DOHH2 (cell line): ENCODE measurements around the gene GRID2.

Experiments used
- H3F3A ChIP-seq: fragments of 200-600 bp; sonication (generic), shearing (Covaris generic); 2 replicates; pipeline ENCODE4 v1.6.0; 2016; ENCODE audit warnings: antibody characterized with exemption, mild to moderate bottlenecking; ENCODE audit not compliant: control insufficient read depth, insufficient read depth
- H3K27ac ChIP-seq: fragments of 200-600 bp; sonication (generic); 2 replicates; pipeline ENCODE4 v1.5.1; 2014; ENCODE audit warnings: low read depth, mild to moderate bottlenecking, low read length, moderate library complexity
- H3K27me3 ChIP-seq: fragments of 200-600 bp; sonication (generic); 2 replicates; pipeline ENCODE4 v1.6.1; 2014; ENCODE audit warnings: mild to moderate bottlenecking, low read length, mixed read lengths; ENCODE audit not compliant: control insufficient read depth
- H3K36me3 ChIP-seq: fragments of 200-600 bp; sonication (generic); 2 replicates; pipeline ENCODE4 v1.6.1; 2014; ENCODE audit warnings: mild to moderate bottlenecking, low read length, moderate library complexity, mixed read lengths; ENCODE audit not compliant: control insufficient read depth
- H3K4me1 ChIP-seq: fragments of 200-600 bp; sonication (generic); 2 replicates; pipeline ENCODE4 v1.6.1; 2014; ENCODE audit warnings: mild to moderate bottlenecking, low read length, mixed read lengths; ENCODE audit not compliant: control insufficient read depth
- H3K4me2 ChIP-seq: fragments of 200-600 bp; sonication (generic); 2 replicates; pipeline ENCODE4 v1.6.0; 2014; ENCODE audit warnings: mild to moderate bottlenecking, low read length, moderate library complexity
- H3K4me3 ChIP-seq: fragments of 200-600 bp; sonication (generic); 2 replicates; pipeline ENCODE4 v1.5.1; 2014; ENCODE audit warnings: mild to moderate bottlenecking, low read length, mixed read lengths
- H3K79me2 ChIP-seq: fragments of 200-600 bp; sonication (generic); 2 replicates; pipeline ENCODE4 v1.6.1; 2014; ENCODE audit warnings: mild to moderate bottlenecking, low read length, mixed read lengths; ENCODE audit not compliant: control insufficient read depth
- H3K9me2 ChIP-seq: fragments of 200-600 bp; sonication (generic); replicated peaks from 2 replicates; pipeline ENCODE4 v1.6.1; 2014; ENCODE audit warnings: mild to moderate bottlenecking, low read length, mixed read lengths; ENCODE audit not compliant: control insufficient read depth
- H3K9me3 ChIP-seq: fragments of 200-600 bp; sonication (generic); 2 replicates; pipeline ENCODE4 v1.6.1; 2014; ENCODE audit warnings: antibody characterized with exemption, low read length, mixed read lengths; ENCODE audit not compliant: control insufficient read depth, insufficient read depth
- H4K20me1 ChIP-seq: fragments of 200-600 bp; sonication (generic); 2 replicates; pipeline ENCODE4 v1.6.0; 2014; ENCODE audit warnings: low read depth, mild to moderate bottlenecking, antibody characterized with exemption, low read length, moderate library complexity; ENCODE audit not compliant: control insufficient read depth, insufficient read depth
- CTCF ChIP-seq: fragments of 200-600 bp; sonication (generic); IDR thresholded peaks from one replicate; pipeline ENCODE4 v1.5.1; 2014; ENCODE audit warnings: antibody characterized with exemption, mild to moderate bottlenecking, low read depth, low read length; ENCODE audit not compliant: poor library complexity, severe bottlenecking
- EZH2phosphoT487 ChIP-seq: fragments of 200-600 bp; sonication (generic); IDR thresholded peaks from 2 replicates; pipeline ENCODE4 v1.6.1; 2017; ENCODE audit warnings: borderline replicate concordance, mild to moderate bottlenecking, antibody characterized with exemption, low read length, moderate library complexity, mixed read lengths

GRID2 gene

DNA sequence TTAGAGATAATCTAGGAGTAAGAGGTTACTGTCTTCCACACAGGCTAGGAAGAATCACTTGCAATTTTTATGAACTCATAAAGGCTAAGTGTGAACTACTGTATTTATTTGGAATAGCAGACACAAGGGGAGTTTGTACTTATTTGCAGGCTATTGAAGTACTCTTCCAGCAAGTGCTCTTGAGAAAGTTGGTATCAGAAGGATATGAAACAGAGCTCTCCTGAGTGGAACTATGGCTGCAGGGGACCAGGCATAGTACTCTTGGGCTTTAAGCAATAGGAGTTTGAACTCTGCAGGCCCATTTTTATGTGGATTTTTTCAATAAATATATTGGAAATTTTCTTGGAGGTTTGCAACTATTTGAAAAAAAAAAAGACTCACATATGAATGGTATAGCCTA lies 768.5 kb downstream of the GRID2 start:
- Histone ChIP-seq H3K36me3 (no peaks in the 10 kb centered on the region), H3K9me2 (no peaks in the 10 kb centered on the region), H3F3A (no peaks in the 10 kb centered on the region), H3K9me3 (no peaks in the 10 kb centered on the region), H3K4me3 (no peak overlapping the region), H3K27ac (no peak overlapping the region), H3K4me2 (no peak overlapping the region), H4K20me1 (no peaks in the 10 kb centered on the region), H3K27me3 (no peaks in the 10 kb centered on the region), H3K4me1 (no peaks in the 10 kb centered on the region), H3K79me2 (no peaks in the 10 kb centered on the region)
- TF ChIP-seq CTCF: no peak
- no peak for TF ChIP-seq EZH2phosphoT487

DNA sequence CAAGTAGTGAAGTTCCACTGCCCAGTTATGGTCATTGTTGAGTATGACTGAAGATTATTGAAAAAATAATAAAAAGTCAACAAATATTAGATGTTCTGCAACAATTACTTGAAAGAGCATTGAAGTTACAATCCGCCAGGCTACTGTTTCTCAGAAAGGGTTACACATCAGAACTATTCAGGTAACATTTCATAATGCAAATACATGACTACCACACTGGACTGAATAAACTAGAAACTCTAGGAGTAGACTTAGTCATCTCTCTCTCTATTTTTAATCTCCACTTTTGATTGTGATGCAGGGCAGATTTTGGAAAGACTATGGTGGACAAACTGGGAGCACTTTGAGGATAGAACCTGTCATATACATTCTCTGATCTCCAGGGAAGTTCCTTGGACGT lies 776.5 kb downstream of the GRID2 start:
- Histone ChIP-seq H3F3A (no peaks in the 10 kb centered on the region), H3K4me1 (no peaks in the 10 kb centered on the region), H3K9me2 (no peaks in the 10 kb centered on the region; the same call in 1 of the 2 replicates), H3K36me3 (no peaks in the 10 kb centered on the region), H3K4me3 (no peak overlapping the region), H4K20me1 (no peaks in the 10 kb centered on the region), H3K4me2 (no peak overlapping the region), H3K27ac (no peak overlapping the region), H3K27me3 (no peaks in the 10 kb centered on the region), H3K9me3 (no peaks in the 10 kb centered on the region), H3K79me2 (no peaks in the 10 kb centered on the region)
- TF ChIP-seq EZH2phosphoT487 (no peak), CTCF (no peak)

- H3K4me1 ChIP-seq: no peaks in the 10 kb centered on the region
- H3K27ac ChIP-seq: no peak overlapping the region
- no peak overlapping the region for H3K4me3 ChIP-seq
- TF ChIP-seq EZH2phosphoT487 (no peak), CTCF (no peak)
- no peaks in the 10 kb centered on the region for H3K36me3 ChIP-seq
- H3F3A ChIP-seq: no peaks in the 10 kb centered on the region
- no peaks in the 10 kb centered on the region for H4K20me1 ChIP-seq
- no peaks in the 10 kb centered on the region for H3K79me2 ChIP-seq
- H3K27me3 ChIP-seq: no peaks in the 10 kb centered on the region
- H3K9me2 ChIP-seq: no peaks in the 10 kb centered on the region; the same call in 1 of the 2 replicates
- H3K4me2 ChIP-seq: no peak overlapping the region
- H3K9me3 ChIP-seq: no peaks in the 10 kb centered on the region
Measured at GRCh38 chr4:93084599-93085305, 781.0 kb downstream of the GRID2 start.
